Stimulated activated CD4-positive, alpha-beta T cell treated with anti-CD3 and anti-CD28 coated beads, Interleukin-1b, Interleukin-23, amount 100 ng/mL, for 48 hours (primary cell): ENCODE data around the gene GYS1.
"Not testable (repeated sequence)": the region's sequence is repeated elsewhere in the genome, so short reads cannot be mapped to it uniquely, and the experiment has no call there.

Experiments used
- DNase-seq: peaks from one replicate; pipeline ENCODE4 v3.0.0-alpha.2; 2020

Gene GYS1

GRCh38 chr19:48935864-48936263 lies 57.2 kb downstream of the GYS1 start:
- no peak for DNase-seq

- DNase-seq: no peak
Observed at GRCh38 chr19:48934837-48935236, 58.3 kb downstream of the GYS1 start.

GRCh38 chr19:48933382-48933932 lies 59.7 kb downstream of the GYS1 start, which contains the start of gene DHDH:
TSS of gene DHDH (plus strand) at chr19:48933699. CDS start at chr19:48933722, 23 bp downstream.
- peak; percentile 79 for DNase-seq

GRCh38 chr19:48928164-48929025 lies 64.7 kb downstream of the GYS1 start:
- DNase-seq: no peak

- not testable (repeated sequence) for DNase-seq
Observed at GRCh38 chr19:48927692-48928091, 65.4 kb downstream of the GYS1 start.

GRCh38 chr19:48926909-48927308 lies 66.2 kb downstream of the GYS1 start:
- peak; percentile 16 for DNase-seq

GRCh38 chr19:48925890-48926289 lies 67.2 kb downstream of the GYS1 start:
- DNase-seq: not testable (repeated sequence)

GRCh38 chr19:48925240-48925843 lies 67.8 kb downstream of the GYS1 start:
- DNase-seq: peak; percentile 18

- no peak for DNase-seq
Observed at GRCh38 chr19:48922548-48923490, 70.3 kb downstream of the GYS1 start.

GRCh38 chr19:48921721-48922500 lies 71.2 kb downstream of the GYS1 start:
- no peak for DNase-seq

- DNase-seq: no peak
Observed at GRCh38 chr19:48920949-48921348, 72.2 kb downstream of the GYS1 start.

GRCh38 chr19:48919271-48919670 lies 73.8 kb downstream of the GYS1 start:
- DNase-seq: not testable (repeated sequence)

GRCh38 chr19:48918801-48919247 lies 74.3 kb downstream of the GYS1 start:
- peak; percentile 16 for DNase-seq
